Mesodermal cell (in vitro differentiated cells): ENCODE data around the gene ZCCHC14.

Experiments used
- H3K27ac ChIP-seq: 2 replicates; pipeline ENCODE4 v1.7.0; 2013; ENCODE audit warnings: mild to moderate bottlenecking, low read depth, low read length, moderate library complexity; ENCODE audit not compliant: severe bottlenecking
- H3K36me3 ChIP-seq: 2 replicates; pipeline ENCODE4 v1.7.1; 2013; ENCODE audit warnings: mild to moderate bottlenecking, low read length, moderate library complexity; ENCODE audit not compliant: control insufficient read depth, insufficient read depth
- H3K4me1 ChIP-seq: one replicate; pipeline ENCODE4 v1.7.1; 2013; ENCODE audit warnings: mild to moderate bottlenecking, low read length; ENCODE audit not compliant: insufficient read depth, control insufficient read depth, poor library complexity, severe bottlenecking
- H3K4me3 ChIP-seq: 2 replicates; pipeline ENCODE4 v1.7.0; 2013; ENCODE audit warnings: low read length, control low read depth, mild to moderate bottlenecking; ENCODE audit not compliant: insufficient read depth, poor library complexity, severe bottlenecking; ENCODE audit errors: extremely low read depth
- H3K9me3 ChIP-seq: 2 replicates; pipeline ENCODE4 v1.7.1; 2013; ENCODE audit warnings: mild to moderate bottlenecking, low read length, moderate library complexity; ENCODE audit not compliant: control insufficient read depth
- WGBS, 2 experiments: methylation state at CpG; one replicate each; pipeline ENCODE4 v1.1.5; 2013; ENCODE audit warnings: missing lambda C conversion rate in 2 of 2; ENCODE audit not compliant: insufficient coverage in 2 of 2; 5-methylcytosine and 5-hydroxymethylcytosine counted together

Gene ZCCHC14

GRCh38 chr16:87457061-87457611 lies 35.7 kb downstream of the ZCCHC14 start:
- H3K27ac ChIP-seq = peak overlapping the region; percentile 78
- H3K4me1 ChIP-seq = peaks cover 21% of the 10 kb centered on the region
- no peaks in the 10 kb centered on the region for H3K9me3 ChIP-seq
- H3K36me3 ChIP-seq = peaks cover 49% of the 10 kb centered on the region
- WGBS, 2 experiments = 79 to 100% methylated on average over 1 to 3 of the region's 4 CpGs
- no peak overlapping the region for H3K4me3 ChIP-seq

- Histone ChIP-seq H3K36me3 (peaks cover 54% of the 10 kb centered on the region), H3K4me3 (no peak overlapping the region), H3K4me1 (peaks cover 21% of the 10 kb centered on the region), H3K9me3 (no peaks in the 10 kb centered on the region), H3K27ac (no peak overlapping the region)
- no CpG with 5 or more reads among the region's 3 CpGs for WGBS, 2 experiments
Measured at GRCh38 chr16:87454391-87454790, 38.4 kb downstream of the ZCCHC14 start.

- no peaks in the 10 kb centered on the region for H3K9me3 ChIP-seq
- H3K4me1 ChIP-seq = peaks cover 12% of the 10 kb centered on the region
- H3K36me3 ChIP-seq = peaks cover 56% of the 10 kb centered on the region
- no peak overlapping the region for H3K27ac ChIP-seq
- WGBS, 2 experiments = 92 to 99% methylated on average over 9 to 12 of the region's 14 CpGs
- no peak overlapping the region for H3K4me3 ChIP-seq
Measured at GRCh38 chr16:87453326-87453725, 39.5 kb downstream of the ZCCHC14 start.

GRCh38 chr16:87451563-87452210 lies 41.1 kb downstream of the ZCCHC14 start:
- WGBS, 2 experiments = 94% methylated on average over 14 to 15 of the region's 18 CpGs
- H3K4me1 ChIP-seq = peaks cover under 1% of the 10 kb centered on the region
- peaks cover 70% of the 10 kb centered on the region for H3K36me3 ChIP-seq
- no peaks in the 10 kb centered on the region for H3K9me3 ChIP-seq
- no peak overlapping the region for H3K4me3 ChIP-seq
- H3K27ac ChIP-seq = no peak overlapping the region

GRCh38 chr16:87448866-87449265 lies 44.0 kb downstream of the ZCCHC14 start:
- 97 to 99% methylated on average over 10 to 12 of the region's 12 CpGs for WGBS, 2 experiments
- H3K4me1 ChIP-seq = no peaks in the 10 kb centered on the region
- H3K4me3 ChIP-seq = no peak overlapping the region
- no peaks in the 10 kb centered on the region for H3K9me3 ChIP-seq
- no peak overlapping the region for H3K27ac ChIP-seq
- peaks cover 82% of the 10 kb centered on the region for H3K36me3 ChIP-seq

GRCh38 chr16:87447323-87447722 lies 45.5 kb downstream of the ZCCHC14 start:
- H3K27ac ChIP-seq = no peak overlapping the region
- H3K4me3 ChIP-seq = no peak overlapping the region
- no peaks in the 10 kb centered on the region for H3K9me3 ChIP-seq
- 93 to 100% methylated on average over 1 to 4 of the region's 6 CpGs for WGBS, 2 experiments
- H3K4me1 ChIP-seq = no peaks in the 10 kb centered on the region
- H3K36me3 ChIP-seq = peaks cover 79% of the 10 kb centered on the region

- Histone ChIP-seq H3K4me3 (no peak overlapping the region), H3K36me3 (peaks cover 77% of the 10 kb centered on the region), H3K27ac (no peak overlapping the region), H3K4me1 (no peaks in the 10 kb centered on the region), H3K9me3 (no peaks in the 10 kb centered on the region)
- 100% methylated on average over 5 to 6 of the region's 7 CpGs for WGBS, 2 experiments
Measured at GRCh38 chr16:87446479-87446878, 46.3 kb downstream of the ZCCHC14 start.

GRCh38 chr16:87445486-87445885 lies 47.3 kb downstream of the ZCCHC14 start:
- WGBS, 2 experiments = 97 to 100% methylated on average over 2 to 6 of the region's 7 CpGs
- no peak overlapping the region for H3K27ac ChIP-seq

GRCh38 chr16:87443964-87444363 lies 48.9 kb downstream of the ZCCHC14 start:
- peaks cover 64% of the 10 kb centered on the region for H3K36me3 ChIP-seq
- 100% methylated on average over 1 of the region's 3 CpGs; no CpG with 5 or more reads in 1 of the 2 experiments for WGBS, 2 experiments
- no peaks in the 10 kb centered on the region for H3K4me1 ChIP-seq
- no peak overlapping the region for H3K4me3 ChIP-seq
- H3K9me3 ChIP-seq = no peaks in the 10 kb centered on the region
- no peak overlapping the region for H3K27ac ChIP-seq

More at GRCh38 chr16:87445486-87445885, 47.3 kb downstream of the ZCCHC14 start:
- Histone ChIP-seq H3K9me3 (no peaks in the 10 kb centered on the region), H3K36me3 (peaks cover 76% of the 10 kb centered on the region), H3K4me3 (no peak overlapping the region), H3K4me1 (no peaks in the 10 kb centered on the region)

GRCh38 chr16:87443016-87443415 lies 49.8 kb downstream of the ZCCHC14 start:
- Histone ChIP-seq H3K27ac (no peak overlapping the region), H3K4me1 (no peaks in the 10 kb centered on the region), H3K9me3 (no peaks in the 10 kb centered on the region), H3K36me3 (peaks cover 55% of the 10 kb centered on the region), H3K4me3 (no peak overlapping the region)
- 93% methylated on average over 7 to 8 of the region's 8 CpGs for WGBS, 2 experiments

GRCh38 chr16:87442581-87442966 lies 50.2 kb downstream of the ZCCHC14 start:
- H3K4me1 ChIP-seq = no peaks in the 10 kb centered on the region
- 94 to 100% methylated on average over 1 to 2 of the region's 4 CpGs for WGBS, 2 experiments
- H3K27ac ChIP-seq = no peak overlapping the region
- no peak overlapping the region for H3K4me3 ChIP-seq
- no peaks in the 10 kb centered on the region for H3K9me3 ChIP-seq
- H3K36me3 ChIP-seq = peaks cover 50% of the 10 kb centered on the region
